ENCODE results near the gene ING2.

ING2 gene

GRCh38 chr4:183499801-183500200 is 5.1 kb upstream of the ING2 start:
- no peak for DNase-seq

GRCh38 chr4:183503497-183504063 is 1.3 kb upstream of the ING2 start:
- no peak for DNase-seq

GRCh38 chr4:183504064-183504929 is 561 bp upstream of the ING2 start:
- DNase-seq: peak; percentile 99

- DNase-seq: peak; percentile 87
Measured at GRCh38 chr4:183505611-183506388, 942 bp downstream of the ING2 start.

- DNase-seq: no peak
Measured at GRCh38 chr4:183506389-183506735, 1.5 kb downstream of the ING2 start.

GRCh38 chr4:183507925-183508696 is 3.3 kb downstream of the ING2 start:
- no peak for DNase-seq

GRCh38 chr4:183508697-183509335 is 4.0 kb downstream of the ING2 start:
- DNase-seq: no peak

- no peak for DNase-seq
Measured at GRCh38 chr4:183515411-183515810, 10.6 kb downstream of the ING2 start.

GRCh38 chr4:183517194-183517593 is 12.3 kb downstream of the ING2 start:
- no peak for DNase-seq

- no peak for DNase-seq
Measured at GRCh38 chr4:183517781-183518180, 12.9 kb downstream of the ING2 start.

- no peak for DNase-seq
Measured at GRCh38 chr4:183522821-183523220, 18.0 kb downstream of the ING2 start.

GRCh38 chr4:183527326-183527725 is 22.5 kb downstream of the ING2 start:
- no peak for DNase-seq

GRCh38 chr4:183532821-183533220 is 28.0 kb downstream of the ING2 start:
- DNase-seq: peak; percentile 76

GRCh38 chr4:183533698-183534097 is 28.8 kb downstream of the ING2 start:
- DNase-seq: no peak

GRCh38 chr4:183540410-183541009 is 35.7 kb downstream of the ING2 start:
- DNase-seq: peak; percentile 6

- peak; percentile 4 for DNase-seq
Measured at GRCh38 chr4:183541010-183541751, 36.3 kb downstream of the ING2 start.

- DNase-seq: peak; percentile 11
Measured at GRCh38 chr4:183541752-183542040, 36.8 kb downstream of the ING2 start.

- no peak for DNase-seq
Measured at GRCh38 chr4:183543435-183543834, 38.6 kb downstream of the ING2 start.

GRCh38 chr4:183544109-183544508 is 39.3 kb downstream of the ING2 start:
- no peak for DNase-seq

- no peak for DNase-seq
Measured at GRCh38 chr4:183546376-183546775, 41.5 kb downstream of the ING2 start.

GRCh38 chr4:183548306-183548705 is 43.4 kb downstream of the ING2 start:
- DNase-seq: no peak

All from fibroblast of skin of scalp (primary cell).